ENCODE measurements around the gene VGLL4.
"Not testable (repeated sequence)": the region's sequence is repeated elsewhere in the genome, so short reads cannot be mapped to it uniquely, and the experiment has no call there.

GRCh38 chr3:11572660-11573059 is 71.1 kb downstream of the VGLL4 start:
- not testable (repeated sequence) for TF ChIP-seq SP1 (IDR thresholded peaks at IDR 0.05); FOXK2 (IDR thresholded peaks at IDR 0.05); ELF4 (IDR thresholded peaks at IDR 0.05); FOXM1 (IDR thresholded peaks at IDR 0.05; ENCODE audit: borderline replicate concordance); BHLHE40 (IDR thresholded peaks at IDR 0.05; ENCODE audit: borderline replicate concordance); ZNF384 (IDR thresholded peaks at IDR 0.05); SUZ12 (IDR thresholded peaks at IDR 0.05); FOXA1 (IDR thresholded peaks at IDR 0.05)
